Duodenal mucosa (tissue), 2 donors: ENCODE data around the gene SIL1.

Source experiments
- H3K27ac ChIP-seq: one replicate; pipeline ENCODE4 v1.7.0; 2013; ENCODE audit warnings: low read depth, low read length
- H3K27me3 ChIP-seq, 2 donors: one replicate each; pipeline ENCODE4 v1.7.0; 2013; ENCODE audit warnings: low read length in 2 of 2, control low read depth in 1 of 2; ENCODE audit not compliant: insufficient read depth in 2 of 2, control insufficient read depth in 1 of 2
- H3K36me3 ChIP-seq, 2 donors: one replicate each; pipeline ENCODE4 v1.7.0; 2013; ENCODE audit warnings: low read length in 2 of 2, control low read depth in 1 of 2; ENCODE audit not compliant: insufficient read depth in 2 of 2, control insufficient read depth in 1 of 2
- H3K4me1 ChIP-seq, 2 donors: one replicate each; pipeline ENCODE4 v1.7.0; 2013; ENCODE audit warnings: low read length in 2 of 2, control low read depth in 1 of 2; ENCODE audit not compliant: insufficient read depth in 2 of 2, control insufficient read depth in 1 of 2
- H3K4me3 ChIP-seq, 2 donors: one replicate each; pipeline ENCODE4 v1.7.0; 2013; ENCODE audit warnings: low read length in 2 of 2, low read depth in 1 of 2
- H3K9ac ChIP-seq, 2 donors: one replicate each; pipeline ENCODE4 v1.7.0; 2013; ENCODE audit warnings: low read length in 2 of 2, low read depth in 1 of 2
- H3K9me3 ChIP-seq, 2 donors: one replicate each; pipeline ENCODE4 v1.7.0; 2013; ENCODE audit warnings: low read length in 2 of 2, control low read depth in 1 of 2; ENCODE audit not compliant: control insufficient read depth in 1 of 2

Gene SIL1

DNA sequence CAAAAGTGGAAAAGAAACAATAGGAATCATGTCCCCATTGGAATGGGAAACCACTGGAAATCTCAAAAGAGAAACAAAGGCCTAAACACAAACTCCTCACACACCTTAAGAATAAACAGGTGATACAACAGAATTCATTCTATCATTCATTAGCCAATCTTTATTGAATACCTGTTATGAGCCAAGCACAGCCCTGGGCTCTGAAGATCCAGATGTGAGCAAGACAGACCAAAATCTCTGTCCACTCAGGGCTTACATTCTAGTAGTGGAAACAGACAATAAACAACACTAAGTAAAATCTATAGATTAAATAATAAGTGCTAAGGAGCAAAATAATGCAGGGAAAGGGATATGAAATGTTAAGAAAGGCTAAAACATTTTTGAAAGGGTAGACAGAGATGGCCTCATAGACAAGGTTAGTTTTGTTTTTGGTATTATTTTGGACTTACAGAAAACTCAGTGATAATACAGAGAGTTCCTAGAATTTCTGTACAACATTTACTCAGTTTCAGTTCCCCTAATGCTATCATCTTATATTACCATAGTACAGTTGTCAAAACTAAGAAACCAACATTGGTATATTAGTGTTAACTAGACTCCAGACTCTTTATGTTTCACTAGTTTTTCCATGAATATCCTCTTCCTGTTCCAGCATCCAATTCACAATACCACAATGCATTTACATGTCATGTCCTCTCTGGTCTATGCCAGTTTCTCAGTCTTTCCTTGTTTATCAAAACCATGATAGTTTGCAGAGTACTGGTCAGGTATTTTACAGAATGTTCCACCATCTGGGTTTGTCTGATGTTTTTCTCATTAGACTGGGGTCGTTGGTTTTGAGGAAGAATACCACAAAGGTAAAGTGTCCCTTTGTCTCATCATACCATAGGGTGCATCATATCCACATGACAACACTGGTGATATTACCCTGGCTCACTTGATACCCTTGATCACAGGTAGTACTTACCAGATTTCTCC is 103.7 kb downstream of the SIL1 start:
- Histone ChIP-seq H3K27me3 (no peaks in the 10 kb centered on the region), H3K36me3 (no peaks in the 10 kb centered on the region), H3K9me3 (no peaks in the 10 kb centered on the region), H3K4me3 (no peak overlapping the region), H3K27ac (no peak overlapping the region), H3K9ac (no peak overlapping the region), H3K4me1 (no peaks in the 10 kb centered on the region)

DNA sequence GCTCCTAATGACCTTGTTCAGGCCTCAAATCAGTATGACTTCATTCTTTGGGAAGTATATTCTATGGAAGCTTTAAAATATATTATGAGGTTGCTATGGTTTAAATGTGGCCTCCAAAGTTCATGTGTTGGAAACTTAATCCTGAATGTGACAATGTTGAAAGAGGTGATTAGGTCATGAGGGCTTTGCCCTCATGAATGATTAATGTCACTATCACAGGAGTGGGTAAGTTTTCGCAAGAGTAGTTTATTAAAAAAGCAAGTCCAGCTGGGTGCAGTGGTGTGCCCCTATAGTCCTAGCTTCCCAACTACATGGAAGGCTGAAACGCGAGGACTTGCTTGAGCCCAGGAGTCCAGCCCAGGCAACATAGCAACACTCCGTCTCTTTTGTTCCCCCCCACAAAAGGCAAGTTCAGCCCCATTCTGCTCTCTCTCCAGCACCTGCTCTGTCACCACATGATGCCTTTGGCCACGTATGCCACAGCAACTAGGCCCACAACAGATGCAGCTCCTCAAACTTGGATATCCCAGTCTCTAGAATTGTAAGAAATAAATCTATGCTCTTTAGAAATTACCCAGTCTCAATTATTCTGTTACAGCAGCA is 105.3 kb downstream of the SIL1 start:
- Histone ChIP-seq H3K9me3 (no peaks in the 10 kb centered on the region), H3K4me1 (no peaks in the 10 kb centered on the region), H3K36me3 (no peaks in the 10 kb centered on the region), H3K27me3 (no peaks in the 10 kb centered on the region), H3K27ac (no peak overlapping the region), H3K4me3 (no peak overlapping the region), H3K9ac (no peak overlapping the region)

DNA sequence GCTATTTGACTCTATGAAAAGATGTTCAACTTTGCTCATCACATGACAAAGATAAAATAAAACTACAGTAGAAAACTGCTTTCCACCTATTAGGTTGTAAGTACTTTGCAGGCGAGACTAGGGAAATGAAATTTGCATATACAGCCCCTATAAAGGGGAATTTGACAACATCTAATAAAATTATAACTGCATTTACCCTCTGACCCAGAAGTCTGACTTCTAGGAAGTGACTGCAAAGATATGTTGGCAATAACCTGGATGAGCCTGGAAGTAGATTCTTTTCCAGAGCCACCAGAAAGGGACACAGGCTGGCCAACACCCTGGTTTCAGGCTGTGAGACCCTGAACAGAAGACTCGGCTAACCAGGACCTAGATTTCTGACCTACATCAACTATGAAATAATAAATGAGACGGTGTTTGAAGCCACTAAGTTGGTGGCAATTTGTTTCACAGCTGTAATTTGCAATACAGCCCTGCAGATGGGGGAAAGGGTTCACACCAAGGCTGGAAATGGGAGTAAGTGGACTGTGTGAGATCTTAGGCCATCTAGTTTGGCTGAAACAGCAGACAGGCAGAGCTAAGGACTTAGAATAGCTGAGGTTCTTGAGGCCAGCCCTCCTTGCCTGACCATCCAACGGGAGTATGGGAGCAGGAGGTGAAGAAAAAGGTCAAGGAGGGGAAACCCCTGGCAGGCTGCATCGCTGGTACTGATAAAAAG is 106.6 kb downstream of the SIL1 start:
- Histone ChIP-seq H3K4me3 (no peak overlapping the region), H3K9ac (no peak overlapping the region), H3K9me3 (no peaks in the 10 kb centered on the region), H3K27ac (no peak overlapping the region), H3K27me3 (no peaks in the 10 kb centered on the region), H3K36me3 (no peaks in the 10 kb centered on the region), H3K4me1 (no peaks in the 10 kb centered on the region)

DNA sequence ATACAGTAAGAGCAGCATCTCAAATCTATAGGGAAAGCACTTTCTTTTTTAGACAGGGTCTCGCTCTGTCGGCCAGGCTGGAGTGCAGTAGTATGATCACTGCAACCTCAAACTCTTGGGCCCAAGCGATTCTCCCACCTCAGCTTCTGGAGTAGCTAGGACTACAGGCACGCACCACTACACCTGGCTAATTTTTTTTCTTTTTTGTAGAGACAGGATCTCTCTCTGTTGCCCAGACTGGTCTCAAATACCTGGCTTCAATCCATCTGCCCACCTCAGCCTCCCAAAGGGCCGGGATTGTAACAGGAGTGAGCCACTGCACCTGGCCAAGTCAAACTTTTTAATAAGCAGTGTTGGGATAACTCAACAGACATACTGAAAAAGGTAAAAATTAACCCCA is 107.6 kb downstream of the SIL1 start:
- no peaks in the 10 kb centered on the region for H3K36me3 ChIP-seq
- no peak overlapping the region for H3K4me3 ChIP-seq
- H3K9me3 ChIP-seq: no peaks in the 10 kb centered on the region
- H3K9ac ChIP-seq: no peak overlapping the region
- no peaks in the 10 kb centered on the region for H3K4me1 ChIP-seq
- H3K27ac ChIP-seq: no peak overlapping the region
- H3K27me3 ChIP-seq: no peaks in the 10 kb centered on the region

DNA sequence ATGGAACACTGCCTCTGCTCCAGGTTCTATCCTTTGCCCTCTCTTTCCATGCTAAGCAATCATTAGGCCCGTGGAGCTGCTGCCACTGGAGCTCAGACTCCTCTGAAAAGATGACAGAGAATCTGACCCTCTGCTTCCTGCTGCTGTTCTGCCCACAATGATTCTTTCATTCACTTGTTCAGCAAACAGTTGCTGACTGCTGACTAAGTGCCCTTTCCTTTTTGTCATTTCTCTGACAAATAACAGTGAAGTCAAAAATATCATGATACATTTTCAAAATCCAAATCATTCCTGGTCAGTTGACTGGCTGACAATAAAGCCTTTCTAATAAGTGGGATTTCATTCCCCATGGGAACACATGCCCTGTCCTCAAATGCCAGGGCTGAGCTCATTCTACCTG is 110.1 kb downstream of the SIL1 start:
- no peaks in the 10 kb centered on the region for H3K27me3 ChIP-seq
- H3K36me3 ChIP-seq: no peaks in the 10 kb centered on the region
- H3K27ac ChIP-seq: no peak overlapping the region
- H3K9me3 ChIP-seq: no peaks in the 10 kb centered on the region
- H3K4me3 ChIP-seq: no peak overlapping the region
- H3K9ac ChIP-seq: no peak overlapping the region
- no peaks in the 10 kb centered on the region for H3K4me1 ChIP-seq

DNA sequence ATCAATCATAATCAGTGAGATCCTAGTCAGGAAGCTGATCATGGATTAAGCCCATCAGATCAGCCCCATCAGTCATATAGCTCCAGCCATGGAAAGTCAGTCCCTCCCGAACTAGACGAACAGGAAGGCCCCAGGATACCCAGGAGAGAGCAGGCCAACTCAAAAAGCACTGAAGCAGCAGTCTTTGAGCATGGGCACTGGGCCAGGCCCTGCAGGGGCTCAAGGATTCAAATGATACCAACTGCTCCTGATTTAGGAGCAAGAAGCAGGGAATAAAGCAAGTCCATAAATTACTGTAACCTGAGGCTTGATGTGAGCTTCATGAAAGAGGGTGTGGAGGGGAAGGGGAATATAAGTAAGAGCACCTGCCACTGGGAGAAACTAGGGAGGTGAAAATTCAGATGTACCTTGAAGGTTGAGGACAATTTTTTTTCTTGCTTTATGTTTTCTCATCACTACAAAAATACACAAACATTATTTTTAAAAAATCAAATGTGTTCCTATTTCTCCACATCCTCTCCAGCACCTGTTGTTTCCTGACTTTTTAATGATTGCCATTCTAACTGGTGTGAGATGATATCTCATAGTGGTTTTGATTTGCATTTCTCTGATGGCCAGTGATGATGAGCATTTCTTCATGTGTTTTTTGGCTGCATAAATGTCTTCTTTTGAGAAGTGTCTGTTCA is 115.2 kb downstream of the SIL1 start:
- H3K27ac ChIP-seq: no peak overlapping the region
- no peaks in the 10 kb centered on the region for H3K4me1 ChIP-seq
- no peaks in the 10 kb centered on the region for H3K27me3 ChIP-seq
- no peaks in the 10 kb centered on the region for H3K36me3 ChIP-seq
- H3K9ac ChIP-seq: no peak overlapping the region
- H3K9me3 ChIP-seq: no peaks in the 10 kb centered on the region
- H3K4me3 ChIP-seq: no peak overlapping the region

DNA sequence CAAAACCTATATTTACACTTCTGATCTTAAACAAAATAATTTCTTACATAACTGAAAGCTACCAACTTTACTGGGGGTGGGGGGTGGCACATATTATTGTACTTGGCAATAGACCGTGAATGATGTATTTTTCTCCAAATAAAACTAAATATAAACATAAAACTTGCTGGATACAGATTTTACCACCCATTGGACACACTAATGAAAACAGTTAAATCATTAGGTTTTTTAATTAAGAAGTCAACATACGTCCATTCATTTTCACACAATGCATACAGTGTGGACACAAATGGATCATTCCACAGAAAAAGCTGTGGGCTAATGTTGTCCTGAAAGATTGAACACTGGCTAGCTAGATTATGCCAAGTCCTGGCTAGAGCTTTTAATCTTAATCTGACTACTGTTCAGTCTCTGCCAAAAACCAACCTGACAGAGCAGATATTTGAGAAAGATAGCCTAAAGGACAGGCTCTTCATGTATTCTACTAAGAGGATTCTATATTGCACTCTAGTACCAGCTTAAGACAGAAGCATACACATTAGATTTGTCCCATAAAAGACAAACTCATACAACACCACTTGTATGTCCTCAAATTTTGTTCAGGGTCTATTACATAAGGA is 118.1 kb downstream of the SIL1 start:
- no peak overlapping the region for H3K9ac ChIP-seq
- peaks cover 0 to 12% of the 10 kb centered on the region in 2 donors for H3K4me1 ChIP-seq
- H3K27me3 ChIP-seq: no peaks in the 10 kb centered on the region
- H3K9me3 ChIP-seq: no peaks in the 10 kb centered on the region
- H3K4me3 ChIP-seq: no peak overlapping the region
- no peak overlapping the region for H3K27ac ChIP-seq
- H3K36me3 ChIP-seq: no peaks in the 10 kb centered on the region

DNA sequence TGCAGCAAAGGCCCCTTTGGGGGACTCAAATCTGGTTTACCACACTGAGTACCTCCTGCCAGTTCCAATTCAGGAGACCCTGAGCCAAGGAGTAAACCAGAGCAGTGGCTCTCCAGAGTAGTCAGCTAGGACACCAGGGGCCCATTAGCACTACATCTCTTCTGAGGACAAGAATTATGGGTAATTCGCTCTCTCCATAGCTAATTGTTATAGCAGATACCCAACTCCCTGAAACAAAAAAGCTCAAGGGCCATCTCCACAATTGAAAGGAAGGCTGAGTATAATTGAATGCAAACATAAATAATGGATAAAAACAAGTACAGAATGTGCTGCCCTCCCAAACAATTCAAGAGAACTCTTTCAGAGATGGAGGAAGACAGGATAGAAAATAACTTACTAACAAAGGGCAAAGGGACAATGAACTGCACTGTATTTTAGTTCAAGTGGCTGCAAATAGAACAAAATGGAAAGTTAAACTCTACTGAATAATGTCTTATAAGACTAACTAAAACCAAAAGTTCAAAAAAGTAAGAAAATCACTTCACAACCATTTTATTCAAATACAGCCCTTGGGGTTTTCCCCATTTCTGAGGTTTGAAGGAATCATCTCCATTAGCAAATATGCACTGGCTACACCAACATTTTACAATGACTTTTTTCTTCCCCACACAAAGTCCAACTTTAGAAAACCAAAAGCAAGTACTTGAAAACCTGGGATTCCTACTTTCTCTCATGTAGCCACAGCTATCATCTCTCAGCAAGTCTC is 118.8 kb downstream of the SIL1 start:
- H3K27ac ChIP-seq: no peak overlapping the region
- no peak overlapping the region for H3K4me3 ChIP-seq
- H3K36me3 ChIP-seq: no peaks in the 10 kb centered on the region
- no peak overlapping the region for H3K9ac ChIP-seq
- no peaks in the 10 kb centered on the region for H3K9me3 ChIP-seq
- no peaks in the 10 kb centered on the region for H3K27me3 ChIP-seq
- peaks cover 0 to 12% of the 10 kb centered on the region in 2 donors for H3K4me1 ChIP-seq

DNA sequence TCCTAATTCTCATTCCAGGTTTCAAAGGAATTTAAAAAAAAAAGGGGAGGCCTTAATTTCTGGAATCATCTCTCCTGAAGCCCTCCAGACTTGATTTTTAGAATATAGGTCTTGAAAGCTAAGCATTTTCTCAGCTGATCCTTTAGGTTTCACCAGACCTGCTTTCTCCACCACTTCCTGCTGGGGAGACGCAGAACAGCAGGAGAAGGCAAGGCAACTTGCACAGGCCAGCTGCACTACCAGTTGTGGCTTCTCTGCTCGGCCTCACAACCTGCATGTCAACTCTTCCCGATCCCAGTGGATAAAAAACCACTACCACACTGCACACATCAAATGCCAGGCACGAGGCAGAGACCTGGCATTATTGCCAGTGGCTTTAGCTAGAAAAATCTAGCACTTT is 119.8 kb downstream of the SIL1 start:
- Histone ChIP-seq H3K4me3 (no peak overlapping the region), H3K9me3 (no peaks in the 10 kb centered on the region), H3K4me1 (peaks cover 0 to 12% of the 10 kb centered on the region in 2 donors), H3K27ac (no peak overlapping the region), H3K9ac (no peak overlapping the region), H3K36me3 (no peaks in the 10 kb centered on the region), H3K27me3 (no peaks in the 10 kb centered on the region)
